NCI-H1930 (cell line): ENCODE data around the gene AK4.

Experiments used
- DNase-seq, 2 experiments: peaks; one replicate each; lab custom pipeline; 2025; lab: John Stamatoyannopoulos, UW

AK4 gene

GRCh38 chr1:65278376-65279069, 130.5 kb downstream of the AK4 start:
- DNase-seq: no peak

GRCh38 chr1:65279070-65279779, 131.2 kb downstream of the AK4 start:
- no peak for DNase-seq
